GM23338 (cell line): ENCODE measurements around the gene FUT8. TPM values are rescaled to one million over a fixed set of nuclear protein-coding genes. Genes with fewer than 3 reads are reported as not detected.

Experiments used
- ATAC-seq: fragments of 200-7000 bp; cut with Tn5 transposase; 3 replicates; pipeline ENCODE4 v1.9.1; 2020
- DNase-seq: peaks from one replicate; pipeline ENCODE4 v3.0.0-alpha.2; 2015; ENCODE audit warnings: low spot score
- H2AFZ ChIP-seq: fragments of 200-600 bp; sonication (generic); 2 replicates; pipeline ENCODE4 v1.8.0; 2016; ENCODE audit warnings: antibody characterized with exemption, mild to moderate bottlenecking, moderate library complexity
- H3F3A ChIP-seq: fragments of 200-600 bp; sonication (generic); replicated peaks from 2 replicates; pipeline ENCODE4 v1.8.0; 2017; ENCODE audit warnings: antibody characterized with exemption, mixed run types, low read depth
- H3K27ac ChIP-seq: fragments of 200-600 bp; sonication (generic); 2 replicates; pipeline ENCODE4 v1.6.1; 2016; ENCODE audit warnings: low read depth
- H3K27me3 ChIP-seq: fragments of 200-600 bp; sonication (generic); 2 replicates; pipeline ENCODE4 v1.8.0; 2016; ENCODE audit warnings: mild to moderate bottlenecking, mixed run types, moderate library complexity; ENCODE audit not compliant: insufficient read depth
- H3K36me3 ChIP-seq: fragments of 200-600 bp; sonication (generic); 2 replicates; pipeline ENCODE4 v1.8.0; 2016; ENCODE audit warnings: mild to moderate bottlenecking; ENCODE audit not compliant: insufficient read depth
- H3K4me1 ChIP-seq: fragments of 200-600 bp; sonication (generic); 2 replicates; pipeline ENCODE4 v1.8.0; 2016; ENCODE audit warnings: mild to moderate bottlenecking, moderate library complexity; ENCODE audit not compliant: insufficient read depth
- H3K4me2 ChIP-seq: fragments of 200-600 bp; sonication (generic); 2 replicates; pipeline ENCODE4 v1.7.1; 2017; ENCODE audit warnings: mixed run types
- H3K4me3 ChIP-seq: fragments of 200-600 bp; sonication (generic); 2 replicates; pipeline ENCODE4 v1.6.1; 2016; ENCODE audit warnings: mixed run types
- H3K79me2 ChIP-seq: fragments of 200-600 bp; sonication (generic); replicated peaks from 2 replicates; pipeline ENCODE4 v1.8.0; 2017; ENCODE audit warnings: mild to moderate bottlenecking; ENCODE audit not compliant: insufficient read depth
- H3K9me2 ChIP-seq: fragments of 200-600 bp; sonication (generic); 2 replicates; pipeline ENCODE4 v1.8.0; 2017; ENCODE audit not compliant: insufficient read depth
- H4K20me1 ChIP-seq: fragments of 200-600 bp; sonication (generic); replicated peaks from 2 replicates; pipeline ENCODE4 v1.8.0; 2017; ENCODE audit warnings: mild to moderate bottlenecking; ENCODE audit not compliant: insufficient read depth
- H3K27ac Mint-ChIP-seq: 2 replicates; pipeline ENCODE4 v1.8.0; 2020; ENCODE audit warnings: inconsistent platforms, mild to moderate bottlenecking, moderate library complexity, mixed read lengths
- H3K27me3 Mint-ChIP-seq: 3 replicates; pipeline ENCODE4 v1.8.0; 2022; ENCODE audit warnings: low read depth, mild to moderate bottlenecking, moderate library complexity, mixed read lengths, inconsistent platforms; ENCODE audit not compliant: insufficient read depth, poor library complexity
- H3K36me3 Mint-ChIP-seq: 3 replicates; pipeline ENCODE4 v1.8.0; 2021; ENCODE audit warnings: low read depth, mild to moderate bottlenecking, inconsistent platforms, moderate library complexity, mixed read lengths
- H3K4me1 Mint-ChIP-seq: 3 replicates; pipeline ENCODE4 v1.8.0; 2020; ENCODE audit warnings: mild to moderate bottlenecking, inconsistent platforms, mixed read lengths
- H3K4me3 Mint-ChIP-seq: 3 replicates; pipeline ENCODE4 v1.8.0; 2021; ENCODE audit warnings: moderate library complexity, mild to moderate bottlenecking, inconsistent platforms, mixed read lengths
- H3K9me3 Mint-ChIP-seq: 3 replicates; pipeline ENCODE4 v1.8.0; 2020; ENCODE audit warnings: moderate library complexity, mild to moderate bottlenecking, inconsistent platforms, mixed read lengths
- CREB1 ChIP-seq: fragments of 250-450 bp; sonication (Bioruptor Pico); IDR thresholded peaks from 2 replicates; pipeline ENCODE4 v1.5.0; 2020; ENCODE audit warnings: low read depth, mild to moderate bottlenecking, moderate library complexity
- EZH2 ChIP-seq: fragments of 200-600 bp; sonication (generic); IDR thresholded peaks from one replicate; pipeline ENCODE4 v1.8.0; 2017; ENCODE audit warnings: antibody characterized with exemption, mild to moderate bottlenecking, low read depth; ENCODE audit not compliant: unreplicated experiment
- EZH2phosphoT487 ChIP-seq: fragments of 200-600 bp; sonication (generic); IDR thresholded peaks from one replicate; pipeline ENCODE4 v1.8.1; 2018; ENCODE audit warnings: antibody characterized with exemption; ENCODE audit not compliant: unreplicated experiment
- JUNB ChIP-seq: IDR thresholded peaks from one replicate; pipeline ENCODE4 v1.6.1; 2016; ENCODE audit warnings: antibody characterized with exemption; ENCODE audit not compliant: unreplicated experiment
- NANOG ChIP-seq: IDR thresholded peaks from 2 replicates; pipeline ENCODE4 v1.6.1; 2016; ENCODE audit warnings: antibody characterized with exemption, borderline replicate concordance
- POLR2AphosphoS5 ChIP-seq: IDR thresholded peaks from 2 replicates; pipeline ENCODE4 v1.6.1; 2016; ENCODE audit warnings: antibody characterized with exemption, low read depth
- STAT1 ChIP-seq: IDR thresholded peaks from one replicate; pipeline ENCODE4 v1.6.1; 2016; ENCODE audit warnings: antibody characterized with exemption; ENCODE audit not compliant: unreplicated experiment
- ZNF114 ChIP-seq: fragments of 250-450 bp; sonication (Bioruptor Pico); IDR thresholded peaks from 2 replicates; pipeline ENCODE4 v1.5.0; 2020; ENCODE audit warnings: mild to moderate bottlenecking, moderate library complexity
- ZNF331 ChIP-seq: fragments of 250-450 bp; sonication (Bioruptor Pico); IDR thresholded peaks from 2 replicates; pipeline ENCODE4 v1.5.0; 2020; ENCODE audit warnings: low read depth, mild to moderate bottlenecking, moderate library complexity
- polyA plus RNA-seq: library from polyadenylated mRNA; unstranded; fragments of >200 nt; fragmentation: Nextera tagmentation; extraction: Ambion mirVana; gene quantifications from 2 replicates; pipeline ENCODE4 v1.2.1, GENCODE V29; 2016
- total RNA-seq: library from RNA; depleted of rRNA; stranded (reverse); fragments of >200 nt; shearing (Covaris generic); gene quantifications from 2 replicates; pipeline ENCODE4 v1.2.3, GENCODE V29; 2014
- TF ChIP-seq, protein P1 (sequence below): IDR thresholded peaks from one replicate; pipeline ENCODE4 v1.6.1; 2018; ENCODE audit warnings: antibody characterized with exemption; ENCODE audit not compliant: unreplicated experiment
- TF ChIP-seq, protein P2 (sequence below): IDR thresholded peaks from 2 replicates; pipeline ENCODE4 v1.6.1; 2016; ENCODE audit warnings: antibody characterized with exemption
- TF ChIP-seq, protein P3 (sequence below), 2 experiments: fragments of 200-600 bp in 1 of 2; sonication (generic) in 1 of 2; conservative IDR thresholded peaks; 2 replicates each; pipeline versions ENCODE4 v1.5.1 to v1.6.1; 2016 to 2017; ENCODE audit warnings: antibody characterized with exemption in 2 of 2, low read depth in 2 of 2, mild to moderate bottlenecking in 2 of 2, moderate library complexity in 1 of 2
- TF ChIP-seq, protein P4 (sequence below): fragments of 250-450 bp; sonication (Bioruptor Pico); IDR thresholded peaks from 2 replicates; pipeline ENCODE4 v1.5.0; 2020; ENCODE audit warnings: mild to moderate bottlenecking, moderate library complexity

The FUT8 gene
- total and polyA plus RNA-seq, 2 experiments from 2014 or later: 8.2 to 23.2 TPM

DNA sequence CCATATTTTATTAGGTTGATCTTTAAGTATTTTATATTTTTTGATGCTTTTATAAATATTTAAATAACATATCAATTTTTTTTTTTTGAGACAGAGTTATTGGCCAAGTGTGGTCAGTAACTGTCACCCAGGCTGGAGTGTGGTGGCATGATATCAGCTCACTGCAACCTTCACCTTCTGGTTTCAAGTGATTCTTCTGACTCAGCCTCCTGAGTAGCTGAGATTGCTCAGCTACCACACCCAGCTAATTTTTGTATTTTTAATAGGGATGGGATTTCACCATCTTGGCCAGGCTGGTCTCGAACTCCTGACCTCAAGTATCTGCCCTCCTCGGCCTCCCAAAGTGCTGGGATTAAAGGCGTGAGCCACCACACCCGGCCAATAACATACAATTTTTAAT, 71.1 kb downstream of the FUT8 start:
- TF ChIP-seq ZNF331 (CRISPR knock-in tag) (no peak), EZH2phosphoT487 (no peak), NANOG (no peak), JUNB (no peak), ZNF114 (no peak), POLR2AphosphoS5 (no peak), STAT1 (no peak), CREB1 (CRISPR knock-in tag) (no peak), EZH2 (no peak)
- TF ChIP-seq, protein P1, sequence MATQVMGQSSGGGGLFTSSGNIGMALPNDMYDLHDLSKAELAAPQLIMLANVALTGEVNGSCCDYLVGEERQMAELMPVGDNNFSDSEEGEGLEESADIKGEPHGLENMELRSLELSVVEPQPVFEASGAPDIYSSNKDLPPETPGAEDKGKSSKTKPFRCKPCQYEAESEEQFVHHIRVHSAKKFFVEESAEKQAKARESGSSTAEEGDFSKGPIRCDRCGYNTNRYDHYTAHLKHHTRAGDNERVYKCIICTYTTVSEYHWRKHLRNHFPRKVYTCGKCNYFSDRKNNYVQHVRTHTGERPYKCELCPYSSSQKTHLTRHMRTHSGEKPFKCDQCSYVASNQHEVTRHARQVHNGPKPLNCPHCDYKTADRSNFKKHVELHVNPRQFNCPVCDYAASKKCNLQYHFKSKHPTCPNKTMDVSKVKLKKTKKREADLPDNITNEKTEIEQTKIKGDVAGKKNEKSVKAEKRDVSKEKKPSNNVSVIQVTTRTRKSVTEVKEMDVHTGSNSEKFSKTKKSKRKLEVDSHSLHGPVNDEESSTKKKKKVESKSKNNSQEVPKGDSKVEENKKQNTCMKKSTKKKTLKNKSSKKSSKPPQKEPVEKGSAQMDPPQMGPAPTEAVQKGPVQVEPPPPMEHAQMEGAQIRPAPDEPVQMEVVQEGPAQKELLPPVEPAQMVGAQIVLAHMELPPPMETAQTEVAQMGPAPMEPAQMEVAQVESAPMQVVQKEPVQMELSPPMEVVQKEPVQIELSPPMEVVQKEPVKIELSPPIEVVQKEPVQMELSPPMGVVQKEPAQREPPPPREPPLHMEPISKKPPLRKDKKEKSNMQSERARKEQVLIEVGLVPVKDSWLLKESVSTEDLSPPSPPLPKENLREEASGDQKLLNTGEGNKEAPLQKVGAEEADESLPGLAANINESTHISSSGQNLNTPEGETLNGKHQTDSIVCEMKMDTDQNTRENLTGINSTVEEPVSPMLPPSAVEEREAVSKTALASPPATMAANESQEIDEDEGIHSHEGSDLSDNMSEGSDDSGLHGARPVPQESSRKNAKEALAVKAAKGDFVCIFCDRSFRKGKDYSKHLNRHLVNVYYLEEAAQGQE: no peak
- TF ChIP-seq, protein P2, sequence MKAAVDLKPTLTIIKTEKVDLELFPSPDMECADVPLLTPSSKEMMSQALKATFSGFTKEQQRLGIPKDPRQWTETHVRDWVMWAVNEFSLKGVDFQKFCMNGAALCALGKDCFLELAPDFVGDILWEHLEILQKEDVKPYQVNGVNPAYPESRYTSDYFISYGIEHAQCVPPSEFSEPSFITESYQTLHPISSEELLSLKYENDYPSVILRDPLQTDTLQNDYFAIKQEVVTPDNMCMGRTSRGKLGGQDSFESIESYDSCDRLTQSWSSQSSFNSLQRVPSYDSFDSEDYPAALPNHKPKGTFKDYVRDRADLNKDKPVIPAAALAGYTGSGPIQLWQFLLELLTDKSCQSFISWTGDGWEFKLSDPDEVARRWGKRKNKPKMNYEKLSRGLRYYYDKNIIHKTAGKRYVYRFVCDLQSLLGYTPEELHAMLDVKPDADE: no peak
- TF ChIP-seq, protein P3, sequence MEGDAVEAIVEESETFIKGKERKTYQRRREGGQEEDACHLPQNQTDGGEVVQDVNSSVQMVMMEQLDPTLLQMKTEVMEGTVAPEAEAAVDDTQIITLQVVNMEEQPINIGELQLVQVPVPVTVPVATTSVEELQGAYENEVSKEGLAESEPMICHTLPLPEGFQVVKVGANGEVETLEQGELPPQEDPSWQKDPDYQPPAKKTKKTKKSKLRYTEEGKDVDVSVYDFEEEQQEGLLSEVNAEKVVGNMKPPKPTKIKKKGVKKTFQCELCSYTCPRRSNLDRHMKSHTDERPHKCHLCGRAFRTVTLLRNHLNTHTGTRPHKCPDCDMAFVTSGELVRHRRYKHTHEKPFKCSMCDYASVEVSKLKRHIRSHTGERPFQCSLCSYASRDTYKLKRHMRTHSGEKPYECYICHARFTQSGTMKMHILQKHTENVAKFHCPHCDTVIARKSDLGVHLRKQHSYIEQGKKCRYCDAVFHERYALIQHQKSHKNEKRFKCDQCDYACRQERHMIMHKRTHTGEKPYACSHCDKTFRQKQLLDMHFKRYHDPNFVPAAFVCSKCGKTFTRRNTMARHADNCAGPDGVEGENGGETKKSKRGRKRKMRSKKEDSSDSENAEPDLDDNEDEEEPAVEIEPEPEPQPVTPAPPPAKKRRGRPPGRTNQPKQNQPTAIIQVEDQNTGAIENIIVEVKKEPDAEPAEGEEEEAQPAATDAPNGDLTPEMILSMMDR (conservative IDR thresholded peaks at IDR 0.05; ENCODE audit: low read depth in 2 of 2): no peak
- TF ChIP-seq, protein P4, sequence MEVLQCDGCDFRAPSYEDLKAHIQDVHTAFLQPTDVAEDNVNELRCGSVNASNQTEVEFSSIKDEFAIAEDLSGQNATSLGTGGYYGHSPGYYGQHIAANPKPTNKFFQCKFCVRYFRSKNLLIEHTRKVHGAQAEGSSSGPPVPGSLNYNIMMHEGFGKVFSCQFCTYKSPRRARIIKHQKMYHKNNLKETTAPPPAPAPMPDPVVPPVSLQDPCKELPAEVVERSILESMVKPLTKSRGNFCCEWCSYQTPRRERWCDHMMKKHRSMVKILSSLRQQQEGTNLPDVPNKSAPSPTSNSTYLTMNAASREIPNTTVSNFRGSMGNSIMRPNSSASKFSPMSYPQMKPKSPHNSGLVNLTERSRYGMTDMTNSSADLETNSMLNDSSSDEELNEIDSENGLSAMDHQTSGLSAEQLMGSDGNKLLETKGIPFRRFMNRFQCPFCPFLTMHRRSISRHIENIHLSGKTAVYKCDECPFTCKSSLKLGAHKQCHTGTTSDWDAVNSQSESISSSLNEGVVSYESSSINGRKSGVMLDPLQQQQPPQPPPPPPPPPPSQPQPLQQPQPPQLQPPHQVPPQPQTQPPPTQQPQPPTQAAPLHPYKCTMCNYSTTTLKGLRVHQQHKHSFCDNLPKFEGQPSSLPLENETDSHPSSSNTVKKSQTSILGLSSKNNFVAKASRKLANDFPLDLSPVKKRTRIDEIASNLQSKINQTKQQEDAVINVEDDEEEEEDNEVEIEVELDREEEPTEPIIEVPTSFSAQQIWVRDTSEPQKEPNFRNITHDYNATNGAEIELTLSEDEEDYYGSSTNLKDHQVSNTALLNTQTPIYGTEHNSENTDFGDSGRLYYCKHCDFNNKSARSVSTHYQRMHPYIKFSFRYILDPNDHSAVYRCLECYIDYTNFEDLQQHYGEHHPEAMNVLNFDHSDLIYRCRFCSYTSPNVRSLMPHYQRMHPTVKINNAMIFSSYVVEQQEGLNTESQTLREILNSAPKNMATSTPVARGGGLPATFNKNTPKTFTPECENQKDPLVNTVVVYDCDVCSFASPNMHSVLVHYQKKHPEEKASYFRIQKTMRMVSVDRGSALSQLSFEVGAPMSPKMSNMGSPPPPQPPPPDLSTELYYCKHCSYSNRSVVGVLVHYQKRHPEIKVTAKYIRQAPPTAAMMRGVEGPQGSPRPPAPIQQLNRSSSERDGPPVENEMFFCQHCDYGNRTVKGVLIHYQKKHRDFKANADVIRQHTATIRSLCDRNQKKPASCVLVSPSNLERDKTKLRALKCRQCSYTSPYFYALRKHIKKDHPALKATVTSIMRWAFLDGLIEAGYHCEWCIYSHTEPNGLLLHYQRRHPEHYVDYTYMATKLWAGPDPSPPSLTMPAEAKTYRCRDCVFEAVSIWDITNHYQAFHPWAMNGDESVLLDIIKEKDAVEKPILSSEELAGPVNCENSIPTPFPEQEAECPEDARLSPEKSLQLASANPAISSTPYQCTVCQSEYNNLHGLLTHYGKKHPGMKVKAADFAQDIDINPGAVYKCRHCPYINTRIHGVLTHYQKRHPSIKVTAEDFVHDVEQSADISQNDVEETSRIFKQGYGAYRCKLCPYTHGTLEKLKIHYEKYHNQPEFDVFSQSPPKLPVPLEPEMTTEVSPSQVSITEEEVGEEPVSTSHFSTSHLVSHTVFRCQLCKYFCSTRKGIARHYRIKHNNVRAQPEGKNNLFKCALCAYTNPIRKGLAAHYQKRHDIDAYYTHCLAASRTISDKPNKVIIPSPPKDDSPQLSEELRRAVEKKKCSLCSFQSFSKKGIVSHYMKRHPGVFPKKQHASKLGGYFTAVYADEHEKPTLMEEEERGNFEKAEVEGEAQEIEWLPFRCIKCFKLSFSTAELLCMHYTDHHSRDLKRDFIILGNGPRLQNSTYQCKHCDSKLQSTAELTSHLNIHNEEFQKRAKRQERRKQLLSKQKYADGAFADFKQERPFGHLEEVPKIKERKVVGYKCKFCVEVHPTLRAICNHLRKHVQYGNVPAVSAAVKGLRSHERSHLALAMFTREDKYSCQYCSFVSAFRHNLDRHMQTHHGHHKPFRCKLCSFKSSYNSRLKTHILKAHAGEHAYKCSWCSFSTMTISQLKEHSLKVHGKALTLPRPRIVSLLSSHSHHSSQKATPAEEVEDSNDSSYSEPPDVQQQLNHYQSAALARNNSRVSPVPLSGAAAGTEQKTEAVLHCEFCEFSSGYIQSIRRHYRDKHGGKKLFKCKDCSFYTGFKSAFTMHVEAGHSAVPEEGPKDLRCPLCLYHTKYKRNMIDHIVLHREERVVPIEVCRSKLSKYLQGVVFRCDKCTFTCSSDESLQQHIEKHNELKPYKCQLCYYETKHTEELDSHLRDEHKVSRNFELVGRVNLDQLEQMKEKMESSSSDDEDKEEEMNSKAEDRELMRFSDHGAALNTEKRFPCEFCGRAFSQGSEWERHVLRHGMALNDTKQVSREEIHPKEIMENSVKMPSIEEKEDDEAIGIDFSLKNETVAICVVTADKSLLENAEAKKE (CRISPR knock-in tag): no peak
- no peak for ATAC-seq
- peaks cover 27% of the 10 kb centered on the region; the same call in 1 of the 2 replicates for H3K4me1 ChIP-seq

More for the DNA sequence above, 71.1 kb downstream of the FUT8 start:
- Mint-ChIP-seq H3K4me1 (peaks cover 65% of the 10 kb centered on the region), H3K9me3 (no peaks in the 10 kb centered on the region), H3K4me3 (no peak overlapping the region), H3K36me3 (0 out of 3 replicates have a peak, but pooled peaks cover 5% of the 10 kb centered on the region), H3K27ac (no peak overlapping the region), H3K27me3 (peaks cover 4% of the 10 kb centered on the region)
- H3K9me2 ChIP-seq: no peaks in the 10 kb centered on the region
- H3K27ac ChIP-seq: no peak overlapping the region
- no peaks in the 10 kb centered on the region for H3K36me3 ChIP-seq
- no peak overlapping the region for H2AFZ ChIP-seq
- H3K4me2 ChIP-seq: no peak overlapping the region
- no peak for DNase-seq
- no peaks in the 10 kb centered on the region for H3K27me3 ChIP-seq
- H3F3A ChIP-seq: no peaks in the 10 kb centered on the region
- no peaks in the 10 kb centered on the region for H4K20me1 ChIP-seq
- H3K79me2 ChIP-seq: no peaks in the 10 kb centered on the region
- H3K4me3 ChIP-seq: no peak overlapping the region
